ENCODE measurements around the gene SMIM28. TPM values are rescaled to one million over a fixed set of nuclear protein-coding genes. Genes with fewer than 3 reads are reported as not detected.

SMIM28 gene
- total RNA-seq, 4 donors from 2014 or later, result not detected

DNA sequence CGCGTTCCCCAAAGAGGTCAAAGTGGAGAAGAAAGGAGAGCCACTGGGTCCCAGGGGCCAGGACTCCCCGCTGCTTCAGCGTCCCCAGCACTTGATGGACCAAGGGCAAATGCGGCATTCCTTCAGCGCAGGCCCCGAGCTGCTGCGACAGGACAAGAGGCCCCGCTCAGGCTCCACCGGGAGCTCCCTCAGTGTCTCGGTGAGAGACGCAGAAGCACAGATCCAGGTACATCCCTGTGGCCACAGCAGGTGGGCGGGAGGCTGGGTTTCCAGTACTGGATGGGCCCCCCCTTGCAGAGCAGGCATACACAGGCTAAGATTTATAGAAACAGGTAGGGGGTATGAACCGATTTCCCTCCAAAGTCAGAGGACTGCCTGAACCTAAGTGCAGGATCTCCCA is 42.7 kb upstream of the SMIM28 start:
- Histone ChIP-seq H3K4me1 (no peaks in the 10 kb centered on the region), H3K9me3 (no peaks in the 10 kb centered on the region), H3K36me3 (peaks cover 0 to 6% (median 0%) of the 10 kb centered on the region in 3 donors), H3K27me3 (no peaks in the 10 kb centered on the region), H3K4me3 (no peak overlapping the region), H3K27ac (no peak overlapping the region)
- TF ChIP-seq, protein P1, sequence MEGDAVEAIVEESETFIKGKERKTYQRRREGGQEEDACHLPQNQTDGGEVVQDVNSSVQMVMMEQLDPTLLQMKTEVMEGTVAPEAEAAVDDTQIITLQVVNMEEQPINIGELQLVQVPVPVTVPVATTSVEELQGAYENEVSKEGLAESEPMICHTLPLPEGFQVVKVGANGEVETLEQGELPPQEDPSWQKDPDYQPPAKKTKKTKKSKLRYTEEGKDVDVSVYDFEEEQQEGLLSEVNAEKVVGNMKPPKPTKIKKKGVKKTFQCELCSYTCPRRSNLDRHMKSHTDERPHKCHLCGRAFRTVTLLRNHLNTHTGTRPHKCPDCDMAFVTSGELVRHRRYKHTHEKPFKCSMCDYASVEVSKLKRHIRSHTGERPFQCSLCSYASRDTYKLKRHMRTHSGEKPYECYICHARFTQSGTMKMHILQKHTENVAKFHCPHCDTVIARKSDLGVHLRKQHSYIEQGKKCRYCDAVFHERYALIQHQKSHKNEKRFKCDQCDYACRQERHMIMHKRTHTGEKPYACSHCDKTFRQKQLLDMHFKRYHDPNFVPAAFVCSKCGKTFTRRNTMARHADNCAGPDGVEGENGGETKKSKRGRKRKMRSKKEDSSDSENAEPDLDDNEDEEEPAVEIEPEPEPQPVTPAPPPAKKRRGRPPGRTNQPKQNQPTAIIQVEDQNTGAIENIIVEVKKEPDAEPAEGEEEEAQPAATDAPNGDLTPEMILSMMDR (IDR thresholded peaks at IDR 0.05), result no peak
- no peak for TF ChIP-seq POLR2A (IDR thresholded peaks at IDR 0.05)
- no peak for DNase-seq

DNA sequence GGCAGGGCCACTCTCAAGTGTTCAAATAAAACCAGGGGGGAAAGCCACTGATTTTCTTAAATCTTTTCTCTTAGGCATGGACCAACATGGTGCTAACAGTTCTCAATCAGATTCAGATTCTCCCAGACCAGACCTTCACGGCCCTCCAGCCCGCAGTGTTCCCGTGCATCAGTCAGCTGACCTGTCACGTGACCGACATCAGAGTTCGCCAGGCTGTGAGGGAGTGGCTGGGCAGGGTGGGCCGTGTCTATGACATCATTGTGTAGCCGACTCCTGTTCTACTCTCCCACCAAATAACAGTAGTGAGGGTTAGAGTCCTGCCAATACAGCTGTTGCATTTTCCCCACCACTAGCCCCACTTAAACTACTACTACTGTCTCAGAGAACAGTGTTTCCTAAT is 41.5 kb upstream of the SMIM28 start:
- Histone ChIP-seq H3K36me3 (peaks cover 0 to 6% (median 0%) of the 10 kb centered on the region in 3 donors), H3K27me3 (no peaks in the 10 kb centered on the region), H3K27ac (no peak overlapping the region), H3K9me3 (no peaks in the 10 kb centered on the region), H3K4me3 (no peak overlapping the region), H3K4me1 (no peaks in the 10 kb centered on the region)
- TF ChIP-seq, protein P1 (IDR thresholded peaks at IDR 0.05), result no peak
- no peak for TF ChIP-seq POLR2A (IDR thresholded peaks at IDR 0.05)
- no peak for DNase-seq

DNA sequence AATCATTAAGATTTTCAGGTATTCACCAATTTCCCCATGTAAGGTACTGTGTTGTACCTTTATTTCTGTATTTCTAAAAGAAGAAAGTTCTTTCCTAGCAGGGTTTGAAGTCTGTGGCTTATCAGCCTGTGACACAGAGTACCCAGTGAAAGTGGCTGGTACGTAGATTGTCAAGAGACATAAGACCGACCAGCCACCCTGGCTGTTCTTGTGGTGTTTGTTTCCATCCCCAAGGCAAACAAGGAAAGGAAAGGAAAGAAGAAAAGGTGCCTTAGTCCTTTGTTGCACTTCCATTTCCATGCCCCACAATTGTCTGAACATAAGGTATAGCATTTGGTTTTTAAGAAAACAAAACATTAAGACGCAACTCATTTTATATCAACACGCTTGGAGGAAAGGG is 40.6 kb upstream of the SMIM28 start:
- TF ChIP-seq, protein P1 (IDR thresholded peaks at IDR 0.05), result no peak
- Histone ChIP-seq H3K4me3 (no peak overlapping the region), H3K9me3 (no peaks in the 10 kb centered on the region), H3K36me3 (peaks cover 0 to 6% (median 0%) of the 10 kb centered on the region in 3 donors), H3K27me3 (no peaks in the 10 kb centered on the region), H3K27ac (no peak overlapping the region), H3K4me1 (no peaks in the 10 kb centered on the region)
- no peak for DNase-seq

DNA sequence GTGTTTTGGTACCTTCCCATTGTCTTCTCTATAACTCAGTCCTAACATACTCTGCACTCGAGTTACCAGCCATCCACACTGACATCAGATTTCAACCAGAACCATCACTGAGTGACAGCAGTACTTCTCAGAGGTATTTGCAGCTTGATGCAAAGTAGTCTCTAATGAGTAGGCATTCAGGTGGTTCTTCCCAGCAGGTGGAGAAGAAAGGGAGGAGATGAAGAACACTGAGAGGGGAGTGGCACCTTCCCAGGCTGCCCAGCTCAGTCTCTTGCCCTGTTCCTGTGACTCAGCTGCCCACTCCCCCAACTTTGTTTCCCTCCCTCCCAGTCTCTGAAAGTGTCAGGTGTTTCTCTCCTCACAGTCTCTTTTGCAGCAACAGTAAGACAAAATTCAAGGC is 38.7 kb upstream of the SMIM28 start:
- Histone ChIP-seq H3K4me1 (no peaks in the 10 kb centered on the region), H3K27me3 (no peaks in the 10 kb centered on the region), H3K27ac (no peak overlapping the region), H3K4me3 (no peak overlapping the region), H3K36me3 (peaks cover 0 to 6% (median 0%) of the 10 kb centered on the region in 3 donors), H3K9me3 (no peaks in the 10 kb centered on the region)
- no peak for TF ChIP-seq POLR2A (IDR thresholded peaks at IDR 0.05)
- TF ChIP-seq, protein P1 (IDR thresholded peaks at IDR 0.05), result no peak
- DNase-seq, result no peak

DNA sequence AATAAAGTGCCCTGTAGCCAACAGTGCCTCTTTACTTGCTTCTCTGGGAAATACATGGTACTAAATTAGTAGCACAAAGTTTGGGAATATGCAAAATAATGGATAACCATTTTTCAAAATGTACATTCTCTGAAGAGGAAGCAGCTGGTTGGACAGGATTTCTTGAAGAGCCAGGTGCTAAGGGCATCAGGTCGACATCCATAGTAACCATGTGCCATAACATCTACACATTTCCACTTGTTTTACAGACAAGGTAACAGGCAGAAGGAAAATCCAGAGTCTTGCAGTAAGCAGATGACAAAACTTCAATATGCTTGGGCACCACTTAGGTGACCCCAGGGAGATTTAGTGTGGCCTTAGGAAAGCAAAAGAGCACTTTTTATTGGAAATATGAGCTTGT is 36.5 kb upstream of the SMIM28 start:
- Histone ChIP-seq H3K4me3 (no peak overlapping the region), H3K27me3 (no peaks in the 10 kb centered on the region), H3K9me3 (no peaks in the 10 kb centered on the region), H3K27ac (no peak overlapping the region), H3K36me3 (no peaks in the 10 kb centered on the region), H3K4me1 (no peaks in the 10 kb centered on the region)
- no peak for DNase-seq
- no peak for TF ChIP-seq POLR2A (IDR thresholded peaks at IDR 0.05)
- TF ChIP-seq, protein P1 (IDR thresholded peaks at IDR 0.05), result no peak

DNA sequence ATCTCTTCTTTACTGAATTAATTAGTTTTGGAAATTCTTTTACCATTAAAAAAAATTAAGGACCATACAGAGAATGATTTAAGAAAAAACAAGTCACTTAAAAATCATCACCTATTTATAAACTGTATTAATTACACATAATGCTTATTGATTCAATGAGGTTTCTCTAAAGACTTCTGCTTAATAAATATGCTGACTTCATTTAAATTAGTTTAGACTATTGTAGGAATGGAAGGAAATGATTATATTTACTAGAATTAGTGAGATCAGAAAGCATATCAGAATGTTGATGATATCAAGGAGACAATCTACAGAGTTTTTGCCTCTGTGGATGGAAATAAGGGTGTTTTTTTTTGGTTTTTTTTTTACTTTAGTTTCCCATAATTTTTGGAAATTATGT is 34.6 kb upstream of the SMIM28 start:
- Histone ChIP-seq H3K4me1 (no peaks in the 10 kb centered on the region), H3K27ac (no peak overlapping the region), H3K27me3 (no peaks in the 10 kb centered on the region), H3K4me3 (no peak overlapping the region), H3K36me3 (no peaks in the 10 kb centered on the region), H3K9me3 (no peaks in the 10 kb centered on the region)
- no peak for DNase-seq
- no peak for TF ChIP-seq POLR2A (IDR thresholded peaks at IDR 0.05)
- TF ChIP-seq, protein P1 (IDR thresholded peaks at IDR 0.05), result no peak

Measured in Peyer's patch (tissue), 4 donors.